HG02763 (cell line): Measurements from ENCODE around the gene MNAT1.

Experiments
- ATAC-seq: cut with Tn5 transposase; IDR thresholded peaks from one replicate; pipeline ENCODE4 v1.9.1; 2021; ENCODE audit warnings: mild to moderate bottlenecking, moderate library complexity; ENCODE audit not compliant: unreplicated experiment

MNAT1 gene

GRCh38 chr14:60956632-60957031 is 222.1 kb downstream of the MNAT1 start:
- no peak for ATAC-seq

- no peak for ATAC-seq
Observed at GRCh38 chr14:60958146-60958545, 223.6 kb downstream of the MNAT1 start.

GRCh38 chr14:60963761-60964160 is 229.2 kb downstream of the MNAT1 start:
- no peak for ATAC-seq

- ATAC-seq = no peak
Observed at GRCh38 chr14:60964904-60965303, 230.3 kb downstream of the MNAT1 start.

DNA sequence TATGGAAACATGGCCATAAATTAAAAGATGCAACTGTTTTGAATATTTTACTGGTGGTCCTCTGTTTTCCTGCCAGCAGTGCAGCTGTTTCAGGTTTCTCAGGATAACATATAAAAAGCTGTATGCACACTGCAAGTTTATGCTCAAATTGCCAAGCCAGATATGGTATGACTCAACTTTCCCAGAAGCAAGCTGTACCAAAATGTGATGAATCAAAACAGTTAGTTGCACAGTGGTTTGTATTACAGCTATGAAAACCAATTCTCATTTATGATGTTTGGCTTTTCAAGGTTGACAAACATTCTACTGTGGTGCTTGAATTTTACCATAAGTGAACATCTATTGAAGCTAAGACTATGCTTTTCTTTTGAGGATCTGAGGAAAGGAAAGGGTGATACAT is 230.8 kb downstream of the MNAT1 start:
- no peak for ATAC-seq

DNA sequence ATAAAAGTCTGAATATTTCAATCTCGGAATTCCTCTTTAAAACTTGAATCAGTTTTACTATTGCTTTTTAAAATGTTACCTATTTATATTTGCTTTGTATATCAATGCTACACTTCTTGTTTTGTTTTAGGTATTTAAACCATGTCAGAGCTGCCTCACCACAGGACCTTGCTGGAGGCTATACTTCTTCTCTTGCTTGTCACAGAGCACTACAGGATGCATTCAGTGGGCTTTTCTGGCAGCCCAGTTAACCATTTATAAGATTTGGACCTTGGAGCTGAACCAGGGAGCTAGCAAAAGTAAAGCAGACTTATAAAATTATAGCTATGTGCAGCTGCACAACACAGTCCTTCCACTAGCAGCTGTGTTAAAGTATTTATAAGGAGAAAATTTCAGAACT is 233.5 kb downstream of the MNAT1 start:
- ATAC-seq = no peak

GRCh38 chr14:60968671-60969070 is 234.1 kb downstream of the MNAT1 start:
- ATAC-seq = no peak

DNA sequence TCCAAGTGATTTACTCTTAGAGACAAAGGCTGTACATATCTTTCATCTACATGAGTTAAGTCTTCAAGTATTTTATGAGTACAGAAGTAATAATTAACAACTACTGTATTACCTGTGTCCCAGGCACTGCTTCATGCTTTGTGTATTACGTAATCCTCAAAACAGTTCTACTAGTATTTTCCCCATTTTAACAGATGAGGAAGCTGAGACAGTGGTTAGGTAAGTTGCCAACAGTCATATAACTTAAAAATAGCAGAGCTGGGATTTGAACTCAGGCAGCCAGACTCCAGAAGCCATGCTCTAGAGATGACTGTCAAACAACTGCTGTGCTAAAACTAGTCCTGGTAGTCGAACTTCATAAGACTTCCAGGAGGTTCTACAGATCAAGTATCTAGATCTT is 235.6 kb downstream of the MNAT1 start:
- ATAC-seq = no peak

- ATAC-seq = no peak
Observed at GRCh38 chr14:60971271-60971670, 236.7 kb downstream of the MNAT1 start.

- no peak for ATAC-seq
Observed at GRCh38 chr14:60972295-60972694, 237.7 kb downstream of the MNAT1 start.

- ATAC-seq = no peak
Observed at GRCh38 chr14:60973070-60973469, 238.5 kb downstream of the MNAT1 start.

DNA sequence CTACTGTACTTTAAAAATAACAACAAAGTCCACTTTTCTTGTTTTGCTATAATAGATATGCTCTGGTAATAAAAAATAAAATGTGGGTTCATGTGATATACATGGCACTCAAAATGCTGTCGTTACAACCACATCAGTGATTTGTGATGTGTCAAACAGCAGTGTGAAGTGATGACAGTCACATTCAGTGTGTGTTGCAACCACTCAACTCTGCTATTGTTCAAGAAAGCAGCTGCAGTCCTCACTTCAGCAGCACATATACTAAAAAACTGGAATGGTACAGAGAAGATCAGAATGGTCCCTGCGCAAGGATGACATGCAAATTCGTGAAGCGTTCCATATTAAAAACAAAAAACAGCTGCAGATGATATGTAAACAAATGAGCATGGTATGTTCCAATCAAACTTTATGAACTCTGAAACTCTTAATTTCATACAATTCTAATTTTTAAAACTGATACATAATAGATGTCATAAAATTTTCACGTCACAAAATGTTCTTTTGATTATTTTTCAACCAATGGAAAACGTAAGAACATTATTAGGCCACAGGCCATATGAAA is 239.6 kb downstream of the MNAT1 start:
- ATAC-seq = no peak

DNA sequence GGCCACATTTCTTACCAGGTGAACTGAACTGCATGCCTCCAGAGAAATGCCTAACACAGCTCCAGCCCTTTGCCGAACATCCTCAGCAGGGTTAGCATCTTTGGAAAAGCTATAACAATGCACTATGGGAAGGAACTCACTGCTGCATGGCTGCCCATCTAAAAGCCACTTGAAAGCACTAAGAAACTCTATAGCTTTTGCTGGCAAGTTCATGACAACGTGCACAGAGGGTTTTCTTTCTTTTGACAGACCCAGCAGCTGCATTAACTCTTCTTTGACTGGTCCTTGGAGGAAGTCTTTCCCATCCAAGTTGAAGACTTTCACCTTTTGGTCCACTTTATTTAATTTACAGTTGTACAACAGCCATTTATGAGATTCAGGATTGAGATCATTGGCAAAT is 241.0 kb downstream of the MNAT1 start:
- ATAC-seq = no peak

- no peak for ATAC-seq
Observed at GRCh38 chr14:60977847-60978246, 243.3 kb downstream of the MNAT1 start.

- peak; percentile 91 for ATAC-seq
Observed at GRCh38 chr14:60980811-60981632, 246.5 kb downstream of the MNAT1 start, which contains the start of the genes SLC38A6 and TRMT5. SLC38A6 (plus strand) TSS chr14:60981245; CDS start chr14:60981278, 33 bp downstream. TRMT5 (minus strand) TSS chr14:60981079; CDS start chr14:60980973, 106 bp downstream.

DNA sequence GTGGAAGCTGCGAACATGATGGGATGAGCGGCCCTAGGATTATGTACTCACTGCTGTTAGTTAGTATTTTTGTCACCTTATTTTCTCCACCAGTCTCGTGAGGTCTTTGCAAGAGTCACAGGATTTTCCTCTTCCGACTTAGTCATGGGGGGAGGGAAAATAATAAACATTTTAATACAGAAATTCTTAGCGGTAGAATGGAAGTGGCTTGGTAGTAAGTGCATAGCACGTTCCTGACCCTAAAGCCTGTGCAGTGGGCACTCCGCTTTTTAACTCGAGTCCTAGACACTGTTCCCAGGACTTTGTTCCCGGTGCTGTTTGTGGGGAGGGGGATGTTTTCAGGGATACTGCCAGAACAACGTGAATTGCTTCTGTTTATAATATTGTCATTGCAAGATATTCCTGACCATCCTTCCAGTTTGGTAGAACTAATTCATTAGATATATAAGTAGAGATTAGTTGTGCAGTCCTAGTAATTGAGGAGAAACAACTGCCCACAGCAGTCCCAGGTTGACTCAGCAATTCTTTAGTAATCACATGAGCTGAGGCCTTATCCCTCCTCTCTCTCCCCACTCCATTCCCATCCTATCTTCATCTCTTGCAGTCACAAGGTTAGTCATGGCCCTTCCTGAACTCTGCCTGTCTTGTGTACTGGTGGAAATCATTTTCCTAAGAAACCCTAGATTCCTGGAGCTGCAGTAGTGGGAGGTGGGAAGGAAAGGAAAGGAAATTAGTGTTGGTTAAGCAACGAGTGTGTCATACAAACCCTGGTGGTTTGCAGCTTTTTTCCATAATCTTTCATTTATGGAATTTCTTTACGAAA is 247.3 kb downstream of the MNAT1 start:
- no peak for ATAC-seq

GRCh38 chr14:60984196-60984595 is 249.6 kb downstream of the MNAT1 start:
- no peak for ATAC-seq

DNA sequence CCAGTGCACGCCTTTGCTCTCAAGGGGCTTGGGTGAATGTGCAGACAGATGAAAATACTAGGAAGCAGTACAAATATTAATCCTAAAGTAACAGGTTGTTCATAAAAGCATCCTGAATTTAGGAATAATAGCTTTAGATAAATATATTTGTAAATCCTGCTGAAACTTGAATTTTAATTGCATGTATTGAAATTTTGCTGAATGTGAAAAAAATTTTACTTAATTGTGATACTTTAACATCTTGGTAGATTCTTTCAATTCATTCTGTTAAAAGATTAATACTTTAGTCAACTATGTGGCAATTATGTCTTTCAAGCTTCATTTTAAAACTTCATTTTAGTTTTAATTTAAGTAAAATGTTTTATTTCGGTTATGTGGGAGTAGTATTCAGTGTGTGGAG is 251.9 kb downstream of the MNAT1 start:
- ATAC-seq = no peak

DNA sequence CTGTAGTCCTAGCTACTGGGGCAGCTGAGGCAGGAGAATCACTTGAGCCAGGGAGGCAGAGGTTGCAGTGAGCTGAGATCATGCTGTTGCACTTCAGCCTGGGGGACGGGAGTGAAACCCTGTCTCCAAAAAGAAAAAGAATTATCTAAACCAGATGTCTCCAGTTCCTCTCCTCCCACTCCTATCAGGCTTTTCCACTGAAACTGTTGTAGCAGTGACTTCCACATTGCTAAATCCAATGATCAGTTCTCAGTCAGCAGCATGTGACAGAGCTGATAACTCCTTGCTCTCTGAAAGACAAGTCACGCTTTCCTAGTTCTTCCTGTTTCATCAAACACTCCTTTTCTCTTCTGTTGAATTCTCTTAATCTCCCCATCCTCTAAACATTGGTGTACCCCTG is 255.0 kb downstream of the MNAT1 start:
- ATAC-seq = no peak

GRCh38 chr14:60998617-60999016 is 264.1 kb downstream of the MNAT1 start:
- no peak for ATAC-seq

DNA sequence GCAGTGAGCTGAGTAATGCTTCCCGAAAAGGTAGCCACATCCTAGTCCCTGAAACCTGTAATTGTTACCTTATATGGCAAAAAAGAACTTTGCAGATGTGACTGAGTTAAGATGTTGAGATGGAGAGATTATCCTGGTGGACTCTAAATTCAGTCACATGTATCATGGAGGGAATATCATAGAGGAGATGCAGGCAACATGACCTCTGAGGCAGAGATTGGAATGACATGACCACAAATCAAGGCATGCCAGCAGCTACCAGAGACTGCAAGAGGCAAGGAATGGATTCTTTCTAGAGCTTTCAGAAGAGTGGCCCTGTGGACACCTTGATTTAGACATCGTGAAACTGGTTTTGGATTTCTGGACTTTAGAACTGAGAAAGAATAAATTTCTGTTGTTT is 265.0 kb downstream of the MNAT1 start:
- no peak for ATAC-seq

DNA sequence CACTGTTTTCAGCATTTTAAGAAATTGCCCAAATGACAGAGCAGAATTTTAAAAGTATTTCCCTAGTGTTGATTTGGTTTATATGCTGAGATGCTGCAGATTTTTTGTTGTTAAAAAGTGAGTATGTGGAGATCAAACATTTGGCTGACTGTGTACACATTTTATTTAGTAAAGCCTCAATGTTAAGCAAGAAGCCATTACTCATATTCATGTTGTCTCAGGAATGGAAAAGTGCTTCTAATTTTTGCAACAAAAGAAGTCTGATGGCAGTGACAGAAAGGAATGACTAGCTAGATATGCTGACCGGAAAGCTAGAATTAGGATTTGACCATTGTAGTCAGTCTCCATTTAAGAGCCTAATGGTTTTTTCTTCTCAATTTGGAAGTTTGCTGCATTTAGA is 269.0 kb downstream of the MNAT1 start:
- ATAC-seq = no peak
